ENCODE results near the gene ACTN1.

ACTN1 gene

DNA sequence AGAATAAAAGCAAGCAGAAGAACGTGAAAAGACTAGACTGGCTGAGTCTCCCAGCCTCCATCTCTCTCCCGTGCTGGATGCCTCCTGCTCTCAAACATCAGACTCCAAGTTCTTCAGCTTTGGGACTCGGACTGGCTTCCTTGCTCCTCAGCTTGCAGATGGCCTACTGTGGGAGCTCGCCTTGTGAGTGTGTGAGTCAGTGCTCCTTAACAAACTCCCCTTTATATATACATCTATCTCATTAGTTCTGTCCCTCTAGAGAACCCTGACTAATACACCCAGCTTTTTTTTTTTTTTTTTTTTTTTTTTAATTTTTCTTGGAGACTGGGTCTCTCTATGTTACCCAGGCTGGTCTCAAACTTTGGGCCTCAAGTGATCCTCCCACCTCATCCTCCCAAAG is 46.9 kb downstream of the ACTN1 start:
- DNase-seq: no peak

DNA sequence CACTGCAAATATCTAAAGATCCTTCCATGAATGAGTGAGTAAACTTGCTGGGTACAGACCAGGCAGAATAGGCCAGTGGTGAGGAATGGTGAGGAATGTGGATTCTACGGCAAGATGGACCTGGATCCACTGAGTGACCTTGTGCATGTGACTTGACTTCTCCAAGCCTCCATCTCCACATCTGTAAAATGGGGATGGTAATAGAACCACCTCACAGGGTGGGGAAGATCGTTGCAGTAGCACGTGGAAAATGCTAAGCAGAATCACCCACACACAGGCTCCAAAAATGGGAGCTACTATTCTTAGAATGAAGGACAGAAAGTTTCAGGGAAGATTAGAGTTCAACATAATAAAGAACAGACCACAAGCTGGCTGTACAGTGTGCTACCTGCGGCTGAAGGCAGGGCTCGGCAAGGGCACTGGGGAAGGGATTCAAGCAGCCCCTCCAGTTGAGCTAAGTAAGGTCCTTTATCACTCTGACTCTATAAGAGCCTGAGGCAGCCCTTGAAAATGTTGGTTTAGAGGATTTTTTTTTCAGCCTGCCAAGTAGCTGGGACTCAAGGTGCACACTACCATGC is 47.5 kb downstream of the ACTN1 start:
- DNase-seq: no peak

DNA sequence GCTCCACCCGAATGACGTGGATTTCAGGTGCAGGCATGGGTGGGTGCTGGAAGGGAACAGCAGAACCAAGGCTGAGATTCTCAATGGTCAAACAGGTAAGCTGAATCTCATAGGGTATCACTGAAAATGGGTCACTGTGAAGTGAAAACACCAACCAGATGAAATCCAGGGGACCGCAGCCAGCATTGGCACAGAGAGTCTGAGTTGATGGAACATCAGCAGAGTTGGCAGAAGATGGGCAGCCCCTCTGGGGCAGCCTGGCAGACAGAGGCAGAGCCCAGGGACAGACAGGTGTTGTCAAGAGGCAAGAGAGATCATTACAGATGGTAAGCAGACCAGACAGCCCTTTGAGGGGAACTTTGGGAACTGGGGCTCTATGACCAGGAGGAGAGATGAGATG is 48.0 kb downstream of the ACTN1 start:
- no peak for DNase-seq

DNA sequence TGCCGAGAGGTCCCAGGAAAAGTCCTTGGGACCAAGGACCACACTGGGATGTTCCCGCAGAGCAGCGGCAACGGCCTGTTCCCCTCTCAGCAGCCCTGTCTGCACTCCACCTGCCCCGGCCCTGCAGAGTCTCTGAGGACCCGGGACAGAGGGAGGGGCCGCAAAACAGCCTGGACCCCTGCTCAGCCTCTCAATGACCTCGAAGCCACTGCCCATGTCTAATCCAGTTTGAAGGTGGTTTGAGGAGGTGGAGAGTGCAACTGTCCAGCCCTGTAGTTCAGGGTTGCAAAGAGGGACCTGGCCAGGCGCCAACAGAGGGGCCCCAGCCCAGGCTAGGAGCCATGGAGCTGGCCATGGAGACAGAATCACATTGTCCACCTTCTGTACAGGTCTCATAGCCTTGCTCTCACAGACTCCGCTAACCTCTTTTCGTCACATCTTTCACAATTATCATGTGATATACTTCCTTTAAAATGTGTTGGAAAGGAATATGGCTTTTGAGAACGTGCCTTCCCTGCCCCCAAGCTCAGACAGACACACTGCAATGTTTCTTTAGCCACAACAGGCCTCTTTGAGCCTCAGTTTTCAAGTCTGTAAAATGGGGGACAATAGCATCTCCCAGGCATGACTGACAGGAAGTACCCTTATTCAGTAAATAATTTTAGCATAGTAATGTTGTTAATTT is 49.3 kb downstream of the ACTN1 start:
- DNase-seq: no peak

DNA sequence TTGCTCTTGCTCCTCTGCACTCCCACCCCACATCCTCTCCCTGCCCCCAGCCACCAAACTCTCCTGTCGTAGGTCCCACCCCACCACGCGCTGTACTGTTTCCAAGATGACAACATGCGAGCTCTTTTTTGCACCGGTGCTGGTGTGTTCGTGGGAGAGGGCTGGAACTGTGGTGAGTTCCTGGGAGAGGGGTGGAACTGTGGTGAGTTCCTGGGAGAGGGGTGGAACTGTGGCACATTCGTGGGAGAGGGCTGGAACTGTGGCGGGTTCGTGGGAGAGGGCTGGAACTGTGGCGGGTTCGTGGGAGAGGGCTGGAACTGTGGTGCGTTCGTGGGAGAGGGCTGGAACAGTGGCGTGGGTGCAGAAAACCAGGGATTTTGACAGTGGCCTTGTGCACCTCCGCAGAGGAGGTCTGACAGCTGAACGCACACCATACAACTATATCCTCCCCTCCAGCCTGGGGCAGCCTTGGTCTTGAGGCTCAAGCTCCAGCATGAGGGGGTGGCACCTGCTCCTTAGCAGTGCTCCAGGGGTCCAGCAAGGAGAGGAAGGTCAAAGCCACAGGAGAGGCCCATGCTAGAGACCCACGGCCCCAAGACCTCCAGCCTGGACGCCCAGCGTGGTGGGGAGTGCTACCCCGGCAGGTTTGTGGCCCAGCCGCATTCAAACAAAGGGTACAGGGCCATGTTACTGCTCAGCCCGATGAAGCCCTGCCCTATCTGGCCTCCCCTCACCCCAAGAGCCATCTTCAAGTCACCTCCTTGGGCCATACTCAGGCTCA is 50.1 kb downstream of the ACTN1 start:
- DNase-seq: no peak

DNA sequence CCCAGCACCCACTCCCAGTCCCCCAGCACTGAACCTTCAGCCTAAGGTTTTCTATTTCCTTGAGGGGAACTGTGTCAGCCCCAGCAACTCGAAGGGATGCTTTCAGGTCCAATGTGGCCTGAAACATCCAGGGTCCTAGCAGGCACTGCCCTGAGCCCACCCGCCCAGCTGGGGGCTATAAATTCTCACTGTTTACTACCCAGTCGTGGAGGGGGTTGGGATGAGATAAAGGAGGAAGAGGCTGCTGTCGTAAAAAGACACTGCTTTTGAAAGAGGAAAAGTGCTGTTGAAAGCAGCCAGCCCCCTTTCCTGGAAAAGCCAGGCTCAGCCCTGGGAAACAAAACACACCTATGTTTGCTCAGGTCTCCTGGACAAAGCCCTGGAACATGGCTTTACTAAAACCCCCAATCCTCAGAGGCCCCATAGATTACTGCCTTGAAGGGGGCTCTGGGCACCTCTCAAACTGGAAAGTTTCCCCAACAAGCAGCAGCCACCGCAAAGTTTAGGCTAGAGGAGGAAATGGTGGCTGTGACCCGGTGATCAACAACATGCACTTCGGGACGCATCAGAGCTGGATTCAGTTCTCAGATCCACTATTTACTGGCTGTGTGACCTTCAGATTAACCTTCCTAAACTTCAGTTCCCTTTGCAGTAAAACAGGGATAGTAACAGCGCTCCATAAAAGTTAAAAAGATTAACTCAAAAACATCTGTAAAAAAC is 51.0 kb downstream of the ACTN1 start:
- no peak for DNase-seq

DNA sequence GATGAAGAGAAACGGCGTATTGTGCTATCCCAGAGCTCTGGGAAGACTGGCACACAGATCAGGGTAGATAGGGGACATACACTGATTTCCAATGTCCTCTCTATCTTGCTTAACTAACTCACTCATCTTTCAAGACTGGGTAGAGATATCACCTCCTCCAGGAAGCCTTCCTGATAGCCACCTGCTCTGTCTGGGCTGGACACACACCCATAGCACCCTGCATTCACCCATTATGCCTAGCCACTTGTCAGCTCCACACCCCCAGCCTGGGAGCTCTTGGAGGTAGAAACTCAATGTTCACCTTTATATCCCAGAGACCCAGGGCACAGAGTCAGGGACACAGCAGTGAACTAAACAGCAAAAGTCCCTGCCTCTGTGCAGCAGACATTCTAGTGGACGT is 52.0 kb downstream of the ACTN1 start:
- DNase-seq: no peak

DNA sequence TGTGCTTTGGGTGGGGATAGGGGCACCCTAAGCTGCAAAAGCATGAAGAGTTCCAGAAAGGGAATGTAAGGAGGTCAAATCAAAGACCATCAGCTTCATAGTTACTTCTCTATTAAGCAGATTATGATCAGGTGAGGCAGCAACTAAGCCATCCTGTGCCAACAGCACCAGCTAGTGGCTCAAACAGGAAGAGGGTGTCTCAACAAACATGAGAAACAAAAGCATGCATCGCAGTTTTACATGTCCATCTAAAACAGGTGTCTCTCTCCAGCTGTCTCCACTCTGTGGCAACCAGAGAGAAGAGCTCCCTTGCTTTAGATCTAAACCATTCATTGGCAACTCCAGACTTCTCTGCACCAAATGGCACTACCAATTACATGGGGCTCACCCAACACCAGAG is 52.9 kb downstream of the ACTN1 start:
- DNase-seq: no peak

DNA sequence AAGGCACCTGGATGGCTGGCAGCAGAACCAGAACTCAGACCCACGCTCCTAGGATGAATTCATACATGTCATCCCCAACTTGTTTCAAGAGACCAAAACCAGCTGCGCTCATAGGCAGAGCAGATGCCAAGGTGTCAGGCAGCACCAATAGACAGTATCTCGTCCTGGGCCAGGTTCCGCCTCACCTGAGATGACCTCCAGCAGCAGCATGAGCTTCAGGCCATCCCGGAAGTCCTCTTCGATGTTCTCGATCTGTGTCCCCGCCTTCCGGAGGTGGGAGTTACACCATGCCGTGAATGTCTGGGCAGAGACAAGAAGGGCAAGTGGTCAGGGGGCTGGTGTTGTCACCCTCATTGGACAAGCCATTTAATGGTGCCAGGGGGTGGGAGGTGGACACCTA is 53.7 kb downstream of the ACTN1 start:
- no peak for DNase-seq

DNA sequence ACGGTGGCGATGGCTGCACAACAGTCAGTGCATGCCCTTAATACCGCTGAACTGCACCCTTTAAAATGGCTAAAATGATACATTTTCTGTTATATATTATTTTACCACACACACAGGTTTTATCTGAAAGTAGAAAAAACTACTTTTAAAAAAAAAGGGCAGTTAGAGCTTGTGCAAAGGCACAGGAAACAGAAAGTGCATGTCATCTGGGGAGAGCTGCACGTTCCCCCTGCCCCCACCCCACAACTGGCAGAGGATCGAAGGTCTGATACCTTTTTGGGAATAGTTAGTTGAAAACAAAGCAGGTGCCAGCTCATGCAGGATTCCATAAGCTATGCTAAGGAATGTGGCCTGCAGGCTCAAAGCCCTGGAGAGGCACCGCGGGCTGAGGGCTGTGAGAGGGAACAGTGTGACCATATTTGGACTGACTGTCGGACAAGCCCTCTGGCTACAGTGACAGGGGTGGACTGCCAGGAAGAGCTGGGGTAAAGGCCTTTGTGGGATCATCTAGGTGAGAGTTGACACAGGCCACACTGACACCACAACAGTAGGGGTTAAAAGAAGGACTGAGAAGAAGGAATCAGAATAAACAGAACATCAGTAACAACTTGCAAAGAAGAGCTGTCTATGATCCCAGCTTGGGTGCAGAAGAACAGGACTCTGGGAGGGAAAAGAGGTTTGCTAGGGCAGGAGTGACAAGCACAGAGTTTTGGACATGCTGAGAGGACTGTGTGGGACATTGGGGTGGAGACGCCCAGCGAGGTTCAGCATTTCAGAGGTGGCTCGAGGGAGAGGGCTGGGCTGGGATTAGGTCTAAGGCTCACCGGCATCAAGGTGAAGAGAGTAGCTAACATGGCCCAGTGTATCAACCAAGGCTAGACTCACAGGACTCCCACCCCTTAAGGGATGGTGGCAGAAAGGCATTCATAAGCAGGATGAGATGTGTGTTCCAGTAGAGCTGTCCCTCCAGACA is 54.6 kb downstream of the ACTN1 start:
- DNase-seq: no peak

DNA sequence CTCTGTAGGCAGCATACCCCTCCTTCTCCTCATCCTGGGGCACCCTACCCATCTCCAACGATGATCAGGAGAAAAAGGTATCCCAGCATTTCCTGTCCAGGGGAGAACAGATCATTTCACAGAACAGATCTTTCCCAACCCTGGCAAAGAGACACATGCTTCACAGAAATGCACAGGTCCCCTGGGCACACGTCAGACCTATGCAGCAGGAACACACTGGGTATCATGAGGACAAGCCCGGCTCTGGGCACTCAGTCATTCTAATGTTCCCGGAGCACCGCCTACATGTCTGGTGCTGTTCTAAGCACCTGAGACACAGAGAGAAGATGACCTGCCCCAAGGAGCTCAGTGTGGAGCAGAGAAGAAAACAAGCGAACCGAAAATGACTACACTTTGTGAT is 56.2 kb downstream of the ACTN1 start:
- DNase-seq: no peak

DNA sequence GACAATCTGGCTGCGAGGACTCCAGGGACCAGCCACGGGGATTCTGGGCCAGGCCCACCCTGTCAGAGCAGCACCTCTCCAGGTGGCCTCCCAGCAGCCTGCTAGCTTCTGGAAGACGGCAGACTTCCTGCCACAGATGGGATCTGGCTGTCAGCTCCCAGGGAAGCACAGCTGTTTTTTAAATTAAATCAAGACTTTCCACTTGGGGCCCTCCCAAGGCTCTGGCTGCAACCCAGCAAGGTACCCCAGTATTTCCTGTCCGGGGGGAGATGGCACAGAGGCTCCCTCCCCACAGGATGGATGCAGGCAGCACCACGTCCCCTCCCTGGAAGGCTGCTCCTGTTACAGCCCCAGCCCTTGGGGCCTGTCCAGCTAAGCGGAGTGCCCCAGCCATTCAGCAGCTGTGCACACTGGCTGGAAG is 56.9 kb downstream of the ACTN1 start:
- DNase-seq: no peak

DNA sequence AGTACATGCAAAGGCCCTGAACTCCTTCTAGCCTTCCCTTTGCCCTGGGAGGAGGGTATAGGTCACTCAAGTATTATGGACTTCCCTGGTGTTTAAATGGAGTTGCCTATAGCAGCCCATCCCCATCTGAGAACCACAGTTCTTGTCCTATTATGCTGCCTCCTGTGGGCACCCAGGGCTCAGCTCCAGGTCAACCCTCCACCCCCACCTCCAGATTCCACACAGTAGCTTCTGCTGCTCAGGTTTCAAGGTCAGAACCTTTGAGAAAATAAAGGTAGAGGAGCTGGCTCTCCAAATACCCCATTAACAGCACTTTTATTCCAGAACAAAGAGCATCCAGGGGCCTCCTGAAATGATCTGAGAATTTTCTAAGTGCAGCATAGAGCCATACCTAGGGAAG is 57.4 kb downstream of the ACTN1 start:
- no peak for DNase-seq

DNA sequence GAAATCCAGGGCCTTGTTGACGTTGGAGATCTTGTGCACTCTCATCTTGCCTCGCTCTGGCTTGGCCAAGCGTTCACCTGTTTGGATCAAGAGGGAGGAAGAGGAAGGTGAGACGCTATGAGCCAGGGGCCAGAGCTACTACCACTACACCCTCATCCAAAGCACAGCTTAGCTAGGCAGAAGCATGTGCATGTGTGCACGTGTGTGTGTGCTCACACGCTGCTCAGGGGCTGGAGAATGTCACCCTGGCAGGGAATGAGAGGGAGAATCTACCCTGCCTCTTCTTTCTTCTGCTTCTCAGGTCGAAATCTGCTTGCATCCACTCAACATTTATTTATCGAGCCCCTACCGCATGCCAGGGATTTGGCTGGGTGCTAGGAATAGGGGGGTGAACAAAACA is 58.1 kb downstream of the ACTN1 start:
- no peak for DNase-seq

DNA sequence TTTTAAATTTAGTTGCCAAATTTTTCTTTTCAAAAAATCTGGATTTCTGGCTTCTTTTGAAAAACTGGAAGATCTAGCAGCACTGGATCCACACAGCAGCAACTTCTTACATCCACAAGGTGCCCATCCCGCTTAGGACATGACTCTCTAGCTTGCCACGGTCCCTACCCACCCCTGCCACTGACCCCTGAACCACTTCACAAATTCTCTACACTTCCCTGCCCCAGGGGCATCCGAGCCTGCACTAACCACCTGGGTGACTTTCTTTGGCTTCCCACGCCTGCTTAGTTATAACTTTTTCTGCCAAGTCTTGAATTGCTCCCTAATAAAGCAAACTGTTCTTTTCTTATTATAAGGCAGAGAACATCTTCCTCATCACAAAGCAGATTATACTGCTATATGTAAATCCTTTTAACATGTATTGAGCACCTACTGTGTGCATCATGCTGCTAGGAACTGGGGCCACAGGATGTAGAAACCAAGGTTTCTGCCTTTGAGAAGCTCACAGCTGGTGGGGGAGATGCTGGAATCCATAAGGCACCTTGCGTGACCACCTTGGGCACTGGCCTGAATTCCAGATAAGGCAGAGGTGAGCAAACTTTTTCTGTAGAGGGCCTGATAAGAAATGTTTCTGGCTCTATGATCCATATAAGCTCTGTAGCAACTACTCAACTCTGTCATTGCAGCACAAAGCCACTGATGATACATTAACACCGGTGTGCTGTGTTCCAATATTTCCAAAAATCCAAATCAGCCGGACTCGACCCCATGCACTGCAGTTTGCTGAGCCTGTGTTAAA is 59.8 kb downstream of the ACTN1 start:
- DNase-seq: no peak

DNA sequence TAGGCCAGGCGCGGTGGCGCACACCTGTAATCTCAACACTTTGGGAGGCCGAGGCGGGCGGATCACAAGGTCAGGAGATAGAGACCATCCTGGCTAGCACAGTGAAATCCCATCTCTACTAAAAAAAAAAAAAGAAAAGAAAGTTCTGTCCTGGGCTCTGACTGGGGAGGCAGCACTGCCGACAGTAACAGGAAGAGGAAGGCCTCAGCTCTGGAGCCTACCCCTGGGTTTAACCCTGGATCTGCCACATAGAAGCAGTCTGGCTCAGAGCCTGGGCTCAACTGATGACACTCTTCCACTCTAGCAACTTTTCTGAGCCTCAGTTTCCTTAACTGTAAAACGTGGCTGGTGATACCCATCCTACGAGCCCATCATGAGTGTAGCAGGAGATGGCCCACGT is 60.5 kb downstream of the ACTN1 start:
- no peak for DNase-seq

DNA sequence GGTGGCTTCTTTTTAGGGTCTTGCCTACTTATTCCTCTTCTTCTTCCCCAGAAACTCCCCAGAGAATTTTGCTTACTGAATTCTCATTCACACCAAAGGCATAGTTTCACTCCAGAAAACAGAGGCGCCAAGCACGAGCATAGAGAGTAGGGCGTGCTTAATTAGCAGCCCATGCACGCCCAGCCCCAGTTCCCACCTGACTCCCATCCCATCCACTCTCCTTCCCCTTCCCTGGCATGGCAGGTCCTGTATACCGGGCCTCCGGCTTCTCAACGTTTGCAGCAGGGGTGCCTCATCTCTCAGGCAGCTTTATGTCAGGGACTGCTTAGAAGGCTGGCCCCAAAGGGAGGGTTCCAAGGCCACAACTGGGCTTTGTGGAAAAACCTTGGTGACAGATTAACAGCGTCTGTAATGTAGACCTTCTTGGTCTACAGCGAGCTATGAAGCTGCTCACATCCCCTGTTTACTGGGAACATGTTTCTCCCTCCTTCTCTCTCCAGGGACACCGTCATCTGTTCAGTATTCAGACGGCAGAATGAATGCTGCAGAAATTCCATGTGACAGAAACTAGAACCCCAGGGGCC is 62.7 kb downstream of the ACTN1 start:
- no peak for DNase-seq

DNA sequence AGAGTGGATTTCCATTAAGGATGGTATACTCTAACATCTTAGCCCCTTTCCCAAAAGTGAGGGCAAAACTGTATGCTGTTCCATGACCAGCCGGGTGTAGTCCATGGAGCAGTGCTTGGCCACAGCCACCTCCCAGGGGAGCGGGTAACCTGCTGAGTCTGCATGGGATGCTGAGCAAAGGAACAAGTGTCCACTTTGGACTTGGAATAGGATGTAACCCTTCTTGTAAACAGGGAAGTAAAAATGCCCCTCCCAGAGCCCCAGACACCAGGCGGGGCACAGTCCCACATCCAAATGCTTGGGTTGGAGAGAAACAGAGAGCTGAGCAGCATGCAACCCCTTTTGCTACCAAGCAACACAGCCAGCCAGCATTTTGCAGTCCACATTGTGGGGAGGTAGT is 65.6 kb downstream of the ACTN1 start:
- DNase-seq: no peak

DNA sequence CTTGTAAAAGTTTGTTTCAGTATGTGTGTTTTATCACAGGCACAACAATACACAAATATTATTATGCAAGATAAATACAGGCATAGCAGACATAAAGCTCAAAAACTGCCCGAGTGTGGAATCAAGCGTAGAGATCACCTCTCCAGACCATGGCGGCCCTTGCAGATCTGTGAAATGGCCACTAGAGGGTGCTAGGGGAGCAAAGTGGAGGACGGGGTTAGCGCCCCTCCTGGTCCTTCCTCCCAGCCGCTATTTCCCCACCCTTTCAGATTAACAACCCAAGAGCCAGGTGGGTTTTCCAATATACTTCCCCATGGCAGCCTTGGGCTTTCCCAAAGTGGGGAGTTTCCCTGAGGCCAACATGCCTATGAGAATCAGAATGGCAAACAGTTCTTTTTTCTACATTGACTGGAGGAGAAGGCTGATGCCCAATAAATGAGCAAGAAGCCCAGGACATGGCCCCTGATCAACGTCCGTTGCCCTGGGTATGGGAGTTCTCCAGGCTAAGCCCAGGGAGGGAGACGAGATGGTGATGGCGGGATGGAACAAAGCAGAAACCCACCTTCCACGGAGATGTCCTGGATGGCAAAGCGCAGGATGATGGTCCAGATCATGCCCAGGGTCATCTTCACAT is 67.4 kb downstream of the ACTN1 start:
- DNase-seq: peak; percentile 77

DNA sequence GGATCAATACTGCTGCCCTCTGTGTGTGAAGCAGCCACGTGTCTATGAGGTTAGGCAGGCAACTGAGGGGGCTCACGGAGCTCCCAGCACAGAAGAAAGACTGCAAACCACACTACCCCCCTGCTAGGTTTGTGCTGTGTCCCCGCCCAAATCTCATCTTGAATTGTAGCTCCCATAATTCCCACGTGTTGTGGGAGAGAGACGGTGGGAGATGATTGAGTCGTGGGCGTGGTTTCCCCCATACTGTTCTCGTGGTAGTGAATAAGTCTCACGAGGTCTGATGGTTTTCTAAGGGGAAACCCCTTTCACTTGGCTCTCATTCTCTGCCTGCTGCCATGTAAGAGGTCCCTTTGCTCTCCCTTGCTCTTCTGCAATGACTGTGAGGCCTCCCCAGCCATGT is 68.6 kb downstream of the ACTN1 start:
- DNase-seq: no peak

DNA sequence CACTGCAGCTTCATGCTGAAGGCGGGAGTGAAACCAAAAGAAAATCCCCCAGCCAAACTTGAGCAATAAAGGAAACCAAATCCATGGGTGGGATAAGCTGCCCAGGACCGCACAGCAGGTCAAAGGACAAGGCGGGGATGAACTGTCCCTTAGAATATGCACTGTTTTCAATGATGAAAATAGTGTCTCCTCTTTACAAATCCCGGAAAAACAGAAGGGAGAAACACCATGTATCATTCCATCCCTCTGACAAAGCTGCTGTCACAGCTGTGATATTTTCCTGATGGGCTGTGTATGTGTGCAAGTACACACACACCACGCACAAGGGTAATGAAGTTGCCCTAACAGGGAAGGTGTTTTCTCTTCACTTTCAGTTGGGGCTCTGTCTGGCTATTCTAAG is 70.3 kb downstream of the ACTN1 start:
- no peak for DNase-seq
